HUES48 (cell line): ENCODE measurements around the gene PIEZO2.

Experiments
- H3K27ac ChIP-seq: one replicate; pipeline ENCODE4 v1.7.0; 2013; ENCODE audit warnings: low read depth, low read length, inconsistent platforms
- H3K27me3 ChIP-seq: 2 replicates; pipeline ENCODE4 v1.6.1; 2013; ENCODE audit warnings: mild to moderate bottlenecking, low read length; ENCODE audit not compliant: control insufficient read depth, insufficient read depth
- H3K36me3 ChIP-seq: 2 replicates; pipeline ENCODE4 v1.6.1; 2013; ENCODE audit warnings: low read length; ENCODE audit not compliant: control insufficient read depth, insufficient read depth
- H3K4me1 ChIP-seq: 2 replicates; pipeline ENCODE4 v1.6.1; 2013; ENCODE audit warnings: mild to moderate bottlenecking, low read length; ENCODE audit not compliant: control insufficient read depth, insufficient read depth
- H3K4me3 ChIP-seq: 2 replicates; pipeline ENCODE4 v1.5.1; 2013; ENCODE audit warnings: mild to moderate bottlenecking, low read depth, low read length
- H3K9ac ChIP-seq: 2 replicates; pipeline ENCODE4 v1.6.1; 2013; ENCODE audit warnings: mild to moderate bottlenecking, low read depth, low read length, moderate library complexity
- H3K9me3 ChIP-seq: 2 replicates; pipeline ENCODE4 v1.6.1; 2013; ENCODE audit warnings: low read length; ENCODE audit not compliant: control insufficient read depth, insufficient read depth

Gene PIEZO2

DNA sequence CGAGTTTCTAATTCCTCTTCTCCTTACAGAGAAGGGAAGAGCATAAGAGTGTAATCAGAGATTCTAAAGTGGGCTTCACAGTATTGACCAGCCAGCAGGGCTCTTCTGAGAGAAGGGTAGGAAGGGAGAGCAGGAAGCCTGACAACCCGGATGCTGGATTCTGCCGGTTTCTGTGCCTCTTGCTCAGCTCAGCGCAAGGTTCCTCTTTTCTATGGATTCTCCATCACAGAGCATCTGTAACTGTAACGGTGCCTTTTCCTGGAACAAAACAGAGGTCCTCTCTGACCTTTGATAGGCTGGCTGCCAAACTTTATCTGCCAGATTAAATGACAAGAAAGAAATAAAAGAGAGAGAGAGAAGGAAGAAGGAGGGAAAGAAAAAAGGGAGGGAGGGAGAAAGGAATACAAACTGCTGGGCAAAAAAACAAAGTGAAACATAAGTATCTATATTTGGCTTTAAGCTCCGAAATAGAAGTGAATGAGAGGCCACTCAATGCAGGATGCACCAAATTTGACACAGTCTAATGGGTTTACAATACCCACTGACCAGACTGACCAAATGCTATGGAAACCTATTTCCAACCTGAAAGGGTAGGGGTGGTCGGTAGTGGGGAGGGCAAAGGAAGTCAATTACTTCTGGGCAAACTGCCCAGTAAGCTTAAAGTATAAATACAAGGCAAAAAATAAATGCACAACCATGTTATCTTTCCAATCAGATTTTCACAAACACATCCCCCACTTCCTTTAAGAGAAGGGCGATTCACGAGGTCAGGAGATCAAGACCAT lies 59.2 kb downstream of the PIEZO2 start:
- no peaks in the 10 kb centered on the region for H3K9me3 ChIP-seq
- no peak overlapping the region for H3K27ac ChIP-seq
- no peaks in the 10 kb centered on the region for H3K36me3 ChIP-seq
- H3K9ac ChIP-seq = no peak overlapping the region
- H3K4me3 ChIP-seq = no peak overlapping the region
- no peaks in the 10 kb centered on the region for H3K27me3 ChIP-seq
- peaks cover under 1% of the 10 kb centered on the region; the same call in 1 of the 2 replicates for H3K4me1 ChIP-seq

DNA sequence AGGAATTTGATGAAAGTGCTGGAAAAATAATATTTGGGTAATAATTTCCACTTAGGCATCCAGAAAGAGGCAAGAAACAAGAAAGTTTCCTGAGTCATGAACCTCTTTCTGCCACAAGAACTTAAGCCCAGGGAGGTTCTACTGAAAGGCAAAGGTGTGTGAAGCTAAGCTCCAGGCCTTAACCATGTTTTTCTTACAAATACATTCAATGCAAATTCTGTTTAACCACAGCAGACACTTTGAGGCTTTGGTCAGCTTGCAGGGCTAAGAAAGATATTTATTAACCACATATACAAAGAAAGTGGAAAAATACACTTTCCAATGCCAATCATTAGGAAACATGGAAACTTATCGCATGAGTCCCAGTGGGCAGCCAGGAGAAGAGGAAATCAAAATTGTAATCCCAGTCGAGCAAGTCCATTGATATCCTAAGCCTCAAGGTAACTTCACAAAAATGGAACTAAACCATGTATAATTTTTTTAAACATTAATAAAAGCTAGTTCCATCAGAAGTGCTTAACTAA lies 68.3 kb downstream of the PIEZO2 start:
- no peak overlapping the region for H3K9ac ChIP-seq
- no peak overlapping the region for H3K4me3 ChIP-seq
- peaks cover 6% of the 10 kb centered on the region; the same call in 1 of the 2 replicates for H3K4me1 ChIP-seq
- no peaks in the 10 kb centered on the region for H3K36me3 ChIP-seq
- H3K9me3 ChIP-seq = no peaks in the 10 kb centered on the region
- no peaks in the 10 kb centered on the region for H3K27me3 ChIP-seq
- no peak overlapping the region for H3K27ac ChIP-seq

DNA sequence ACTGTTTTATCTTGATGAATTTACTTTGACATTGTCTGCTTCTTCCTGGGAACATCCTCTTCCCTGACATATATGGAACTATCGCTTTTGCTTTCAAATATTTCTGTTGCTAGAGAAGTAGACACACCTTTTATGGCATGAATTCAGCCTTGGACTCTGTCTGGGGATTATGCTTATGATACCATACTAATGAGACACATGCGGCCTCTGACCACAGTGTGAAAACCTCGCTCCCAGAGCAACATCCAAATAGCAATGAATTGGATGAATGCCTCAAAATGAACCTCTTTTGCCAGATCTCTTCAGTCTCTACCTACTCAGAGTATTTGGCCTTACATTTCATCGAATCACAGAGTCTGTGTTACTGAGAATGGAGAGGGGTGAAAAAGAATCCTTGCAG lies 70.9 kb downstream of the PIEZO2 start:
- Histone ChIP-seq H3K9ac (no peak overlapping the region), H3K36me3 (no peaks in the 10 kb centered on the region), H3K27ac (no peak overlapping the region), H3K4me3 (no peak overlapping the region), H3K4me1 (no peaks in the 10 kb centered on the region), H3K27me3 (no peaks in the 10 kb centered on the region), H3K9me3 (no peaks in the 10 kb centered on the region)

DNA sequence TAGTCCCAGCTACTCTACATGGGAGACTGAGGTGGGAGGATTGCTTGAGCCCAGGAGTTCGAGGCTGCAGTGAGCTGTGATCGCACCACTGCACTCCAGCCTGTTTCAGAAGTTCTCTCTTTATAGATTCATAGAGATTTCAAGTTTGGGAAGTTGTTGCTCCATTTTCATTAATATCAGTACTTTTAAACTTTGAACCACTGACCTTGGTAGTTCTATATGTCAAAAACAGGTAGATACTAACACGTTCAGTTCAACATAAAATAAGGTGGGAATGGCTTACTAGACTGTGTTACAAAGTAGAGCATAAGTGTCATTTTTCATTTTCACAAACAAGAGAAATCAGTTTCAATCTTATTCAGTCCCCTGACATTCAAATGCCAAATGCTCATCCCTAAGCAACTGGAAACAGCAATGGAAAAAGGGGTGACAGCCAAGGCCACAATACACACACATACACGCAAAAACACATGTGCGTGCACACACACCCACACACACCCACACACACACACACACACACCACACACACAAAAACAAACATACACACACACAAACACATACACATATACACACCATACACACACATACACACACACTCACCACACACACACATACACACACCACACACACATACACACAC lies 71.7 kb downstream of the PIEZO2 start:
- Histone ChIP-seq H3K4me1 (no peaks in the 10 kb centered on the region), H3K27ac (no peak overlapping the region), H3K9me3 (no peaks in the 10 kb centered on the region), H3K9ac (no peak overlapping the region), H3K27me3 (no peaks in the 10 kb centered on the region), H3K4me3 (no peak overlapping the region), H3K36me3 (no peaks in the 10 kb centered on the region)

DNA sequence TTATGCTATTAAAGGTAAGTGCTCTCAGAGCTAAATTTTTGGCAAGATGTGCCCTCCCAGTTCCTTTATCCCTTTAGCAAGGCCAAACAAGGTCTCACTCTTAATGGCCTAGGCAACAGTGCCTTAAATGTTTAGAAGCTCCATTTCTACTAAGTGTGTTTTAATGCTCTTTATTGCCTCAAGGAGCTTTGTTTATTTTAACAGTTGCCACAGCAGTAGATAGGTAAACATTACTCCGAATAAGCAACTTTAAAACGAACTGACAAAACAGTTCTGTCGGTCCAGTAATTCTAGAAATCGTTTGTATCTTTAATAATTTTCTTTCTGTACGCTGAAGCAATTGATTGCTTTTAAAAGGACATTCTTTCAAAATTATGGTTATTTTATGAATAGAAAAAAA lies 74.5 kb downstream of the PIEZO2 start:
- Histone ChIP-seq H3K4me3 (no peak overlapping the region), H3K4me1 (no peaks in the 10 kb centered on the region), H3K9ac (no peak overlapping the region), H3K36me3 (no peaks in the 10 kb centered on the region), H3K27ac (no peak overlapping the region), H3K27me3 (no peaks in the 10 kb centered on the region), H3K9me3 (no peaks in the 10 kb centered on the region)

DNA sequence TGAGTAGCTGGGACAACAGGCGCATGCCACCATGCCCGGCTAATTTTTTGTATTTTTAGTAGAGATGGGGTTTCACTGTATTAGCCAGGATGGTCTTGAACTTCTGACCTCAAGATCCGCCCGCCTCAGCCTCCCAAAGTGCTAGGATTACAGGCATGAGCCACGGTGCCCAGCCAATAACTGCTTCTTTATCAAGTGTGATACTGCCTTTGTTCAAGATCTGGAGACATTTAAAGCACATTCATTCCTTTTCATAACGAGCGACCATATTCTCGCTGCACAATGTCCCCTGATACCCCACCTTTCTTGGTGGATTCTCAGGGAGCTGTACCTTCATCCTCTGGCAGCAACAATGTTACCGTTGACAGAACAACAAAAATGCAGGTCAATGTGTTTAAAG lies 75.4 kb downstream of the PIEZO2 start:
- H3K27me3 ChIP-seq = no peaks in the 10 kb centered on the region
- H3K27ac ChIP-seq = no peak overlapping the region
- no peaks in the 10 kb centered on the region for H3K4me1 ChIP-seq
- no peak overlapping the region for H3K4me3 ChIP-seq
- no peaks in the 10 kb centered on the region for H3K36me3 ChIP-seq
- no peak overlapping the region for H3K9ac ChIP-seq
- H3K9me3 ChIP-seq = no peaks in the 10 kb centered on the region

DNA sequence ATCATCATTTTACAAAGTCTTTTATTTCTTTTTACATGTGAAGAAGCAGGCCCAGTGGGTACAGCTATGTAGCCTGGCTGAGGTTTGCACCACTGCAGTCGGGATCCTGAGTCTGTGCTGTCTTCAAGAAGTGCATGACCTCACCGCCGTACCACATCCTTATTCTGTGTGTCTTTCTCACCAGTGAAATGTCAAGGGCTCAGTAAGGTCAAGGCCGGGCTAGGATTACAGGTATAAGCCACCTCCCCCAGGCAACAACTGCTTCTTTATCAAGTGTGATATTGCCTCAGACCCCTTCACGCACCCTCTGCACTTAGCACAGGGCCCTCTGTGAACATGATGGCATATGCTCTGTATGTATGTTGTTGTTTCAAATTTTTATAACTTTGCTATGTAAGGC lies 76.7 kb downstream of the PIEZO2 start:
- no peak overlapping the region for H3K9ac ChIP-seq

DNA sequence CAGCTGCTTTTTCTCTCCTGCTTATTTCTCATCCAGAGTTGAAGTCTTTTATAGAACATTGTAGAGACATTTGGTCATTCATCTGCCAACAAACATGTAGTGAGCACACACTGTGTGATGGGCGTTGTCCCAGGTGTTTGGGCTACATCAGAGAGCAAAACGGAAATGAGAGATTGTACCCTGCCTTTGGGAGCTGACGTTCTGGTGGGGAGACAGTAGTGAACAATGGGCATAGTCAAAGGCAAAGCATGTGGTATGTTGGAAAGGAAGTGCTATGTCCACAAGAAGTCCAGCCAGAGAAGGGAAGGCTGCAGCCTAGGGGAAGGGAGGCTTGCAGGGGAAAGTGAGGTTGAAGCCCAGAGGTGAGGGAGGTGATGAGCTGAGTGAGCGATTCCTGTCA lies 78.1 kb downstream of the PIEZO2 start:
- Histone ChIP-seq H3K9ac (no peak overlapping the region), H3K9me3 (no peaks in the 10 kb centered on the region), H3K27ac (no peak overlapping the region), H3K36me3 (no peaks in the 10 kb centered on the region), H3K4me3 (no peak overlapping the region), H3K4me1 (no peaks in the 10 kb centered on the region), H3K27me3 (no peaks in the 10 kb centered on the region)

More for the DNA sequence above, 76.7 kb downstream of the PIEZO2 start:
- no peak overlapping the region for H3K27ac ChIP-seq
- no peaks in the 10 kb centered on the region for H3K4me1 ChIP-seq
- no peaks in the 10 kb centered on the region for H3K9me3 ChIP-seq
- no peaks in the 10 kb centered on the region for H3K36me3 ChIP-seq
- H3K4me3 ChIP-seq = no peak overlapping the region
- no peaks in the 10 kb centered on the region for H3K27me3 ChIP-seq

DNA sequence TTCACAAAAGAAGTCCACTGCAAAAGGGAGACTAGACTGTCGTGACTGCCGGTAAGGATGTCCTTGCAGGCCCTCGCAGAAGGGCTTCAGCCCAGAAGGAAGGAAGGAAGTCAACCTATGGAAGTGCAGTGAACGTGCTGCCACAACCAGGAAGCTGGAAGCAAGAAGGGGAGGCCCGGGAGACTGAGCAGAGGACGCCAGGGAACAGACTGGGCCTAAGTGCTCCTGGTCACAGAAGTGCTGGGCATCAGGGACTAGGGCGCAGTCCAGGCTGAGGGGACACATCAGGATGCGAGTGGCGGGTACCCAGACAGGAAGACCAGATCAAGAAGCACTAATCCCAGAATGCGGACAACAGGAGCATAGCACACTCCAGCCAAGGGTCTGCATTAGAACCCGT lies 78.8 kb downstream of the PIEZO2 start:
- no peak overlapping the region for H3K27ac ChIP-seq
- H3K4me1 ChIP-seq = peaks cover 6% of the 10 kb centered on the region
- no peaks in the 10 kb centered on the region for H3K9me3 ChIP-seq
- no peak overlapping the region for H3K4me3 ChIP-seq
- H3K27me3 ChIP-seq = no peaks in the 10 kb centered on the region
- no peak overlapping the region for H3K9ac ChIP-seq
- no peaks in the 10 kb centered on the region for H3K36me3 ChIP-seq

DNA sequence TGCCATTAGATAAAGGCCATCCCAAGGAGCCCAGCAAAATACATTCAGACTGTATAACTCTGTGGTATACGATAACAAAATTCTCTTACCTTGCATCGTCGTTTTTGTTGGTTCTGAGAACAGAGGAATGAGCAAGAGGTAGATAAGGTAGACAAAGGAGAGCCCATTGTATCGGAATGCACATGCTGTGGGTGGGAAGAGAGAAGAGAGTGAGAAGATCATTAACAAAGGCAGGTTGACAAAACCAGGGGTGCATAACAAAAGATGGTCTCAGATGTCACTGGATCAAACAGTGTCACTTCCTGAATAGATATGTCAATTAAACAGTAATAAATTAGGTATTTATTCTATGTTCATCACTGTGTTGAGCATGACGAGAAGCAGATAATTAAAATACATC lies 83.3 kb downstream of the PIEZO2 start:
- peak overlapping the region; percentile 63 for H3K27ac ChIP-seq
- H3K36me3 ChIP-seq = no peaks in the 10 kb centered on the region
- H3K9me3 ChIP-seq = no peaks in the 10 kb centered on the region

DNA sequence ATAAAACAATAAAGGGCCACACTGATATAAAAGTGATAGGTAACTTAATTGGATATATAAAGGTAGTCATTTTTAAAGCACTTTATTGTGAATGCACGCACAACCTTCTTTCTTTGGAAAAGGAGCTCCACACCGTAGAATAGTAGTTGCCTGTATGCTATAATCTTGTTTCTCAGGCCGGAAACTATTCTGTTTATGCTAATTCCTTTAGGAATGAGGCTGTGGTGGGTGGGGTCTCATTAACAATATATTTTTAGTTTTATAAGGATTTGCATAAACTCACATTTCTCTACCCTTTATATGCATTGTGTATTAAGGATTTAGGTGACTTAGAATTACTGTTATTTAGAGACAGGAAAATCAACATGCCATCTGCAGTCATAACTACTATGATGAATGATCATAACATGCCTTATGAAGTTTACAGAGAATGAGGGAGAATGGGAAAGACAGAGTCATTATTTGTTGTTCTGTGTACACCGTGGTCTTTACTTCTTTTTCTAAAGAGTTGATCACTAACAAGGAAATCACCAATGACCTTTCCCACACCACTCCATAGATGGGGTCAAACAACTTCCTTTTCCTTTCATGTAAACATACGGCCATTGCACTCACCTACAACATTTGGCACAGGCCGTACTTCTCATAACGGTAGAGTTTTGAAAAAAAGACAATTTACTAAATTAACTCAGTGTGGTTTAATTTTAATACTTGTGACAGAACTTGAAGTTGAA lies 84.5 kb downstream of the PIEZO2 start:
- no peaks in the 10 kb centered on the region for H3K27me3 ChIP-seq
- peaks cover 11% of the 10 kb centered on the region for H3K4me1 ChIP-seq
- no peak overlapping the region for H3K9ac ChIP-seq
- H3K4me3 ChIP-seq = no peak overlapping the region
- H3K36me3 ChIP-seq = no peaks in the 10 kb centered on the region
- no peak overlapping the region for H3K27ac ChIP-seq
- H3K9me3 ChIP-seq = no peaks in the 10 kb centered on the region

More for the DNA sequence above, 83.3 kb downstream of the PIEZO2 start:
- Histone ChIP-seq H3K27me3 (no peaks in the 10 kb centered on the region), H3K4me1 (peaks cover 11% of the 10 kb centered on the region), H3K9ac (no peak overlapping the region), H3K4me3 (no peak overlapping the region)
